Activated CD8-positive, alpha-beta memory T cell treated with anti-CD3 and anti-CD28 coated beads for 1 hour (primary cell): Measurements from ENCODE around the gene HCK.

Experiments
- DNase-seq, 2 donors: peaks; one replicate each; pipeline ENCODE4 v3.0.0-alpha.2; 2020; ENCODE audit warnings: low read depth in 1 of 2; ENCODE audit errors: extremely low read depth in 1 of 2

Gene HCK

DNA sequence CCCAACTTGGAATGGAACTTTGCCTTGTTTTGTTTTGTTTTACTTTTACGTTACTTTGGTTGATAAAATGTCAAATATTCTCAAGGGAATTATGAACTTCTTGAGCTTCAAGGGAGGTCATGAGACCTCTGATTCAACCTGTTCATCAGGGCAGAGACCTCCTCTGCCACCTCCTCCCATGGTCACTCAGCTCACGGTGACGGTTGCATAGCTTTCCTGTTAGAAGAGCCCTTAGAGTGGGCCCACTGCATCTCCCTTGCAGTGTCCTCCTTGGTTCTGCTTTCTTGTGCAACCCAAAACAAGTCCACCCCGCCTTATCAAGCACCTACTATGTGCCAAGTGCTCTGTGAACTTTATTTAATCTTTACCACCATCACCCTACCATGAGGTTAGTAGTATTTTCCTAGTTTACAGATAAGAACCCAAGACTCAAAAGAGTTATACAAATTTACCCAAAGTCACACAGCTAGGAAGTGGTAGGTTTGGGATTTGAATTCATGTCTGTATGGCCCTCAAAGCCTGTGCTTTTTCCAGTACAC lies 72.9 kb downstream of the HCK start:
- DNase-seq: no peak

- DNase-seq: no peak
Measured at GRCh38 chr20:32125506-32125905, 73.5 kb downstream of the HCK start.

DNA sequence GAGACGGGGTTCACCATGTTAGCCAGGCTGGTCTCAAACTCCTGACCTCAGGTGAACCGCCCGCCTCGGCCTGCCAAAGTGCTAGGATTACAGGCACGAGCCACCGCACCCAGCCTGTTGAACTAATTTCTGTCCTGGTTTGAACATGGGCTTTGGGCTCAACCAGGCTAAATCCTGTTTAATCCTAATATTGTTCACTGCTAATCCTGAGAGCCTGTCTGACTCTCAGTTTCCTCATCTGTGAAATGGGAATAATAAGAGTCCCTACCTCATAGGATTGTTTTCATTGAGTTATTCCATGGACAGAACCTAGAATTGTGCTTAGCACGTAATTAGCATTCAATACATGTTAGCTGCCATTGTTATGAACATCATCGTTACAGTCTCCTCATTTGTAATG lies 74.9 kb downstream of the HCK start:
- no peak for DNase-seq

GRCh38 chr20:32127347-32127746 lies 75.3 kb downstream of the HCK start:
- DNase-seq: no peak

DNA sequence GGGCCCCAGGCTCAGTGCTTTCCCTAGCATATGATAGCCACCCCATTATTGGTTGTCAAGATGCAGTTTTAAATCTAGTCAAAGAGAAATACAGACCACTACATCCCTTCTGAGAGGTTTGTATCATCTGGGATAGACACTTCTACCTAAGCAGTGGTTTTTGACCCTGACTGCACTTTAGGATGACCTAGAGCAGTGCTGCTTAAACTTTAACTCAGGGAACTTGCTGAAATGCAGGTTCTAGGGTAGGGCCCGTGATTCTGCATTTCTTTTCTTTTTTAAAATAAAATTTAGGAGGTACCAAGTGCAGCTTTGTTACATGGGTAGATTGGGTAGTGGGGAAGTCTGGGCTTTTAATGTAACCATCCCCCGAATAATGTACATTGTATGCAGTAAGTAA lies 76.1 kb downstream of the HCK start:
- no peak for DNase-seq

- no peak for DNase-seq
Measured at GRCh38 chr20:32129863-32130262, 77.8 kb downstream of the HCK start.

DNA sequence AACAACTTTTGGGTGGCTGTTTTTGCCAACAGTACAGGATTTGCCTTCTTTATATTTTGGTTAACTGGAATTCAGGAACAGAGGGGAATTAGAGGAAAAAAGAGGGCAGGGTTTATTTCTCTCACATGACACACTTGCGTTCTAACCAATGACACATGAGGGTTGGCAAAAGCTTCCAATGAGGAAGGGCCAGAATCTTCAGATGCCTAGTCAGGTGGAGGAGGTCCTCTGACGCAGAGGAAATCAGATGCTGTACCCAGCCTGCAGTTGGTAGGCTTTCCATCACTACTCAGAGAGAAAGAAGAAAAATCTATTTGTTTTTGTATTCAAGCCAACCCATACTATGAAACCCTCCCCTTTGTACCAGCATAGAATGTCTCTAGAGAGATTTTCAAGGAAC lies 78.3 kb downstream of the HCK start:
- no peak for DNase-seq

GRCh38 chr20:32130965-32131364 lies 78.9 kb downstream of the HCK start:
- no peak for DNase-seq

- no peak for DNase-seq
Measured at GRCh38 chr20:32132911-32133549, 81.0 kb downstream of the HCK start.

GRCh38 chr20:32134026-32134425 lies 82.0 kb downstream of the HCK start:
- DNase-seq: no peak

- DNase-seq: no peak
Measured at GRCh38 chr20:32135983-32136515, 84.0 kb downstream of the HCK start.

DNA sequence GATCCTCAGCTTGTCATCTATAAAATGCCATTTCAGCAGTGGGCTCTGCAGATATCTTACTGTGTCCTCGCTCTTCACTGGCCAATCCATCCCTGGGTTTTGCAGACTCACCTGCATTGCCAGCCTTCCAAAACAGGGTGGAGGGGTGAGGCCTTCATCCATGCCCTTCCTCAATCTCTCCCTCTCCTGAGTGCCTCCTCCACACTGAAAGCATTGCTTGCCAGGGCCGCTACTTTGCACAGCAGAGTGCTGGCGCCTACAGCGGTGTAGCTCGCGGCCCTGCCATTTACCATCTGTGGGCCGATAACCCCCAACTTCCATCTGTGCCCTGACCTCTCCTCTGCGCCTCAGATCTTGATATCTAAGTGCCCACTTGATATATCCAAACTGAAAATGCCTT lies 86.9 kb downstream of the HCK start:
- DNase-seq: no peak

DNA sequence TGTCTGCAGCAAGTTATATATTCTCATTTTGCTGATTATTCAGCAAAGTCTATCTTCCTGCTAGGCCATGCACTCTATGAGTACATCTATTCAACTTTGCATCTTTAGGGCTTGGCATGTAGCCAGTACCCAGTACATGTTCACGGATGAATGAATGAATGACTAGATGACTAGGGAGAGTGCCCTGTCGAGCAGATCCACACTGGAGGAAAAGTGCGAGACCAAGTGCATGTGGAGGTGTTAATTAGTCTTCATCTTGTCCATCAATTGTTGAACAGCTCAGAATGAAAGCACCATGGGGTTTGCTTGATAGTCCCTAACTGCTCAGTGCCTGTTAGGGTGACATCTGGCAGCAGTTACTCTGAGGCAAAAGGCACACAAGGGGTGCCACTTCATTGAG lies 87.9 kb downstream of the HCK start:
- DNase-seq: no peak

DNA sequence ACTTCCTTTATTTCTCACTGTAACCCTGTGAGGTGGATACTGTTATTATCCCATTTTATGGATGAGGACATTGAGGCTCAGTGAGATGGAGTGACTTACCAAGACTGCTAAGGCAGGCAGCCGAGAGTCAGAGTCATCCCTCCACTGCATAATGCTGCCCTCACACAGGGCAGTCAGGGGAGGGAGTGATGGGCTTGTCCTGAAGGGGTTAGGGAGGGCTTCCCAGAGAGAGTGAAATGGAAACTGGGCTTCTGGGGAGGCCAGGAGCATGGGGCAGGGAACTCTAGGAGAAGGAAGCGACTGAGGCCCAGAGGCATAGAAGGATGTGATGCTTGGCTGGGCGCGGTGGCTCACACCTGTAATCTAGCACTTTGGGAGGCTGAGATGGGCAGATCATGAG lies 88.6 kb downstream of the HCK start:
- no peak for DNase-seq

- no peak for DNase-seq
Measured at GRCh38 chr20:32141465-32141980, 89.5 kb downstream of the HCK start.

- DNase-seq: no peak
Measured at GRCh38 chr20:32142088-32142487, 90.0 kb downstream of the HCK start.

DNA sequence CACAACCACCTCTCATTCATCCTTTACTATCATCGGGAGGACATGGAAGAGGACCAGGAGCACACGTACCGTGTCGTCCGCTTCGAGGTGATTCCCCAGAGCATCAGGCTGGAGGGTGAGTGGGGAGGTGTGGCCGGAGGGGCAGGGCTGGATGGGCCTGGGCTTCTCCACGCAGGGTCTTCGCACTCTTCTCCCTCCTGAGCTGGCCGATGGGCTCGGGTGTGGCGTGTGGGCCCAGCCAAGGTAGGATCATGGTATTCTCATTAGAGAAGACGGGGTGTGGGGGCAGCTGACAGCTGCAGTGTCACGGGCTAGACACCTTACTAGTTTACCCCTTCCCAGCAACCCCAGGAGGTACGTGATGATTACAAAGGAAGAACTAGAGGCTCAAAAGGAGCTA lies 90.9 kb downstream of the HCK start:
- DNase-seq: no peak

DNA sequence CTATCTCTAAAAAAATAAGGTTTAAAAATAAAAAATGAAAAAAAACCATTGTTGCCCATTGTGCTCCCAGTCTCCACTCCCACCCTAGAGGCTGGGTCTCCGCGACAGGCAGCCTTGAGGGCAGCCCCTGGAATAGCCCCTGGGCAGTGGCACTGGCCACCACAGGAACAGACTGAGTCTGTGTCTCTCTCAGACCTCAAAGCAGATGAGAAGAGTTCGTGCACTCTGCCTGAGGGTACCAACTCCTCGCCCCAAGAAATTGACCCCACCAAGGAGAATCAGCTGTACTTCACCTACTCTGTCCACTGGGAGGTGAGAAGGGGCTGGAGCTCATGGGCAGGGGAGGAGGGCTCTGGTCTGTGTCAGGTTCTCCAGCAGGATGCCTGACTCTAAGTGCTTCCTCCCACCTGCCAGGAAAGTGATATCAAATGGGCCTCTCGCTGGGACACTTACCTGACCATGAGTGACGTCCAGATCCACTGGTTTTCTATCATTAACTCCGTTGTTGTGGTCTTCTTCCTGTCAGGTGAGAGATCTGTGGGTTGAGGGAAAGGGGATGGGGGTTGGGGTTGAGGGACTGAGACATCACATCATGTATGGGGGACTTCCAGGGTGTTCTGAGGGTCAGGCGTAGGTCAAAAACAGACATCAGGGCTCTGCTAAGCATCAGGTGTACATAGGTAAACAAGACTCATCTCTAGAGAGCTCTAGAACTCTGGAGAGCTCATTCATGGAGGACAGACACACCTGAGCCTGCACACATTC lies 93.0 kb downstream of the HCK start:
- DNase-seq: no peak

DNA sequence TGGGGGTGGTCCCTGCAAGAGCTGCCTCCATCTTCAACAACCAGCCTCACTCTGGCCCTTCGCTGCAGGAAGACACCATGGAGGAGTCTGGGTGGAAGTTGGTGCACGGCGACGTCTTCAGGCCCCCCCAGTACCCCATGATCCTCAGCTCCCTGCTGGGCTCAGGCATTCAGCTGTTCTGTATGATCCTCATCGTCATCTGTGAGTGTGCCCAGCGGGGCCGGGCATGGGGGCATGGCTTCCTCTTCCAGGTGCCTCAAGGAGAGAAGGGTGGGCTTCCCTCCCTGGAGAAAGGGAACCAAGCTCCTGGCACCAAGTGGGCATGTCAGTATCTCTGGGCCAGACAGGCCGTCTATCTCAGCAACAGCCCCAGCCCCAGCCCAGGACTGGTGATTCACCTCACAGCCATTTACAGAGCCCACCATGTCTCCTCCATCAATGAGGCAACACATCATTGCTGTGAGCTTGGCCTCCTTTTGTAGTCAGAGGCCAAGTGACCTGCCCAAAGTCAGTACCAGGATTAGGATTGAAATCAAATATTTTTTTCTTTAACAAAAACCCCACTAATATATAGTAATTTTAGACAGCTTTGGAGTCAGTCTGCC lies 97.6 kb downstream of the HCK start:
- DNase-seq: no peak

GRCh38 chr20:32150291-32150848 lies 98.3 kb downstream of the HCK start:
- DNase-seq: no peak
